Liver (tissue), 9 donors: ENCODE data around the gene TNFRSF6B. TPM values are rescaled to one million over a fixed set of nuclear protein-coding genes. Genes with fewer than 3 reads are reported as not detected.

Experiments
- DNase-seq: peaks from one replicate; pipeline ENCODE4 v3.0.0-alpha.2; 2017; ENCODE audit warnings: low spot score
- H3K27ac ChIP-seq, 2 donors: one replicate each; pipeline ENCODE4 v1.7.0; 2013; ENCODE audit warnings: inconsistent platforms in 2 of 2, low read length in 2 of 2, control low read depth in 1 of 2, low read depth in 1 of 2, mild to moderate bottlenecking in 1 of 2
- H3K27me3 ChIP-seq, 4 donors: one replicate each; pipeline versions ENCODE4 v1.6.1 to v1.7.0; 2013; ENCODE audit warnings: low read length in 3 of 4, inconsistent platforms in 1 of 4, mild to moderate bottlenecking in 1 of 4, moderate library complexity in 1 of 4; ENCODE audit not compliant: control insufficient read depth in 4 of 4, insufficient read depth in 4 of 4
- H3K36me3 ChIP-seq, 4 donors: one replicate each; pipeline versions ENCODE4 v1.6.1 to v1.7.0; 2013; ENCODE audit warnings: low read length in 3 of 4, mild to moderate bottlenecking in 3 of 4, low read depth in 1 of 4, moderate library complexity in 1 of 4; ENCODE audit not compliant: control insufficient read depth in 4 of 4, insufficient read depth in 3 of 4
- H3K4me1 ChIP-seq, 4 donors: one replicate each; pipeline versions ENCODE4 v1.6.1 to v1.7.0; 2013; ENCODE audit warnings: low read length in 3 of 4, mild to moderate bottlenecking in 3 of 4, moderate library complexity in 1 of 4; ENCODE audit not compliant: control insufficient read depth in 4 of 4, insufficient read depth in 4 of 4
- H3K4me3 ChIP-seq, 3 donors: one replicate each; pipeline versions ENCODE4 v1.6.1 to v1.7.0; 2013; ENCODE audit warnings: low read length in 3 of 3, control low read depth in 1 of 3, low read depth in 1 of 3, mild to moderate bottlenecking in 1 of 3
- H3K9ac ChIP-seq, 2 donors: one replicate each; pipeline ENCODE4 v1.7.0; 2013; ENCODE audit warnings: low read length in 2 of 2, mild to moderate bottlenecking in 2 of 2, moderate library complexity in 2 of 2, control low read depth in 1 of 2, low read depth in 1 of 2
- H3K9me3 ChIP-seq, 4 donors: one replicate each; pipeline versions ENCODE4 v1.6.1 to v1.7.0; 2013; ENCODE audit warnings: low read length in 3 of 4; ENCODE audit not compliant: control insufficient read depth in 4 of 4
- ATF3 ChIP-seq: IDR thresholded peaks from 2 replicates; pipeline ENCODE4 v1.6.1; 2016; ENCODE audit warnings: antibody characterized with exemption
- CTCF ChIP-seq: fragments of 150-350 bp; IDR thresholded peaks from 2 replicates; pipeline ENCODE4 v1.5.1; 2017; ENCODE audit warnings: improper control_type of control experiment, low read depth, low read length; ENCODE audit not compliant: missing input control
- EGR1 ChIP-seq, 2 donors: IDR thresholded peaks; 2 replicates each; pipeline ENCODE4 v1.6.1; 2016 to 2018; ENCODE audit warnings: antibody characterized with exemption in 2 of 2, low read depth in 2 of 2
- FOXA1 ChIP-seq: IDR thresholded peaks from 2 replicates; pipeline ENCODE4 v1.6.1; 2016; ENCODE audit warnings: antibody characterized with exemption
- HNF4A ChIP-seq, 2 donors: conservative IDR thresholded peaks; 2 replicates each; pipeline ENCODE4 v1.6.1; 2016; ENCODE audit warnings: antibody characterized with exemption in 2 of 2, mild to moderate bottlenecking in 2 of 2
- HNF4G ChIP-seq: IDR thresholded peaks from 2 replicates; pipeline ENCODE4 v1.6.1; 2016; ENCODE audit warnings: antibody characterized with exemption
- JUND ChIP-seq, 2 donors: IDR thresholded peaks; 2 replicates each; pipeline ENCODE4 v1.6.1; 2016; ENCODE audit warnings: antibody characterized with exemption in 2 of 2
- MAX ChIP-seq: IDR thresholded peaks from 2 replicates; pipeline ENCODE4 v1.6.1; 2016; ENCODE audit warnings: antibody characterized with exemption
- NR2F2 ChIP-seq: IDR thresholded peaks from 2 replicates; pipeline ENCODE4 v1.6.1; 2016; ENCODE audit warnings: antibody characterized with exemption
- RAD21 ChIP-seq, 2 donors: IDR thresholded peaks; 2 replicates each; pipeline ENCODE4 v1.6.1; 2016; ENCODE audit warnings: antibody characterized with exemption in 2 of 2, mild to moderate bottlenecking in 2 of 2
- REST ChIP-seq: IDR thresholded peaks from 2 replicates; pipeline ENCODE4 v1.6.1; 2016; ENCODE audit warnings: antibody characterized with exemption, mild to moderate bottlenecking
- RXRA ChIP-seq, 2 donors: IDR thresholded peaks; 2 replicates each; pipeline ENCODE4 v1.6.1; 2017 to 2018; ENCODE audit warnings: antibody characterized with exemption in 2 of 2, mild to moderate bottlenecking in 1 of 2
- SP1 ChIP-seq: IDR thresholded peaks from 2 replicates; pipeline ENCODE4 v1.6.1; 2018; ENCODE audit warnings: antibody characterized with exemption, mild to moderate bottlenecking
- TAF1 ChIP-seq: conservative IDR thresholded peaks from 2 replicates; pipeline ENCODE4 v1.6.1; 2016; ENCODE audit warnings: antibody characterized with exemption, mild to moderate bottlenecking
- YY1 ChIP-seq: IDR thresholded peaks from 2 replicates; pipeline ENCODE4 v1.6.1; 2016; ENCODE audit warnings: antibody characterized with exemption, mild to moderate bottlenecking
- ZBTB33 ChIP-seq: IDR thresholded peaks from 2 replicates; pipeline ENCODE4 v1.6.1; 2016; ENCODE audit warnings: antibody characterized with exemption
- WGBS: extraction: QIAGEN DNeasy Blood & Tissue Kit; methylation state at CpG from one replicate; pipeline ENCODE4 v1.1.7; 2013; 5-methylcytosine and 5-hydroxymethylcytosine counted together
- polyA plus RNA-seq, 2 donors: library from polyadenylated mRNA; stranded (reverse) in 1 of 2; unstranded in 1 of 2; fragments of 200-250 nt in 1 of 2; fragments of >200 nt in 1 of 2; fragmentation: Nextera tagmentation in 1 of 2; extraction: Ambion mirVana in 1 of 2; gene quantifications; one replicate each; pipeline versions ENCODE4 v1.2.1 to v1.2.3, GENCODE V29; 2013 to 2015
- total RNA-seq, 2 donors: library from RNA; depleted of rRNA; stranded (reverse); fragments of >200 nt; gene quantifications; one replicate each; pipeline ENCODE4 v1.2.3, GENCODE V29; 2014
- donor health status: healthy.
- donor health status: healthy.
- donor health status: healthy.
- donor health status: healthy.
- donor health status: healthy.

The TNFRSF6B gene
- total and polyA plus RNA-seq, 4 donors = 0.09 to 0.73 TPM; not detected in 2

- H3K27me3 ChIP-seq = no peaks in the 10 kb centered on the region
- H3K4me1 ChIP-seq = peaks cover 14 to 87% (median 54%) of the 10 kb centered on the region in 4 donors
- H3K36me3 ChIP-seq = no peaks in the 10 kb centered on the region
- WGBS = 6% methylated on average over 43 of the region's 43 CpGs
- DNase-seq = peak; percentile 77
- H3K9me3 ChIP-seq = no peaks in the 10 kb centered on the region
- no peak for TF ChIP-seq NR2F2
- TF ChIP-seq EGR1 (IDR thresholded peaks at IDR 0.05; ENCODE audit: low read depth in 2 of 2) = no peak
- no peak for TF ChIP-seq FOXA1
- no peak for TF ChIP-seq CTCF
- no peak for TF ChIP-seq REST
- TF ChIP-seq TAF1 = no peak
- no peak for TF ChIP-seq HNF4G
- peak; percentile 75 to 82 for TF ChIP-seq HNF4A (conservative IDR thresholded peaks at IDR 0.05)
- TF ChIP-seq ATF3 = no peak
- TF ChIP-seq MAX = no peak
- peak; percentile 74 to 79 for TF ChIP-seq RXRA (IDR thresholded peaks at IDR 0.05)
- no peak for TF ChIP-seq JUND (IDR thresholded peaks at IDR 0.05)
- no peak for TF ChIP-seq RAD21 (IDR thresholded peaks at IDR 0.05)
- peak; percentile 40 for TF ChIP-seq YY1
- TF ChIP-seq SP1 = peak; percentile 47
- peak overlapping the region; percentile 38 to 55 for H3K9ac ChIP-seq
- peak overlapping the region; percentile 59 to 76 for H3K27ac ChIP-seq
- peak overlapping the region; percentile 69 to 91 (median 86) for H3K4me3 ChIP-seq
Observed at GRCh38 chr20:63737945-63738686, 41.7 kb downstream of the TNFRSF6B start.

GRCh38 chr20:63738687-63739129 lies 42.3 kb downstream of the TNFRSF6B start:
- Histone ChIP-seq H3K9ac (peak overlapping the region; percentile 38 to 55), H3K4me3 (peak overlapping the region; percentile 69 to 91 (median 86))

More at GRCh38 chr20:63738687-63739129, 42.3 kb downstream of the TNFRSF6B start:
- Histone ChIP-seq H3K9me3 (no peaks in the 10 kb centered on the region), H3K4me1 (peaks cover 14 to 87% (median 55%) of the 10 kb centered on the region in 4 donors), H3K27me3 (no peaks in the 10 kb centered on the region), H3K27ac (peak overlapping the region; percentile 59 to 76), H3K36me3 (no peaks in the 10 kb centered on the region)
- DNase-seq = peak; percentile 53
- TF ChIP-seq RXRA (IDR thresholded peaks at IDR 0.05) (no peak), ZBTB33 (no peak), RAD21 (IDR thresholded peaks at IDR 0.05) (peak in 1 of 2 donors; percentile 4)
- WGBS = 8% methylated on average over 26 of the region's 26 CpGs
